Kidney epithelial cell (primary cell): Measurements from ENCODE around the gene RTP3. TPM values are rescaled to one million over a fixed set of nuclear protein-coding genes. Genes with fewer than 3 reads are reported as not detected.
"Not testable (repeated sequence)": the region's sequence is repeated elsewhere in the genome, so short reads cannot be mapped to it uniquely, and the experiment has no call there.

ENCODE experiments used
- DNase-seq: peaks from one replicate; pipeline ENCODE4 v3.0.0-alpha.2; 2010; ENCODE audit warnings: low read depth
- H3K27me3 ChIP-seq: 2 replicates; pipeline ENCODE4 v1.6.0; 2011; ENCODE audit warnings: low read length; ENCODE audit not compliant: control insufficient read depth, insufficient read depth
- H3K36me3 ChIP-seq: 2 replicates; pipeline ENCODE4 v1.5.1; 2011; ENCODE audit warnings: low read length; ENCODE audit not compliant: control insufficient read depth, insufficient read depth
- H3K4me3 ChIP-seq: 2 replicates; pipeline ENCODE4 v1.5.1; 2011; ENCODE audit warnings: low read depth, mild to moderate bottlenecking, control low read depth, low read length
- CTCF ChIP-seq: IDR thresholded peaks from 2 replicates; pipeline ENCODE4 v1.5.1; 2011; ENCODE audit warnings: mild to moderate bottlenecking, moderate library complexity, low read length, control low read depth, inconsistent platforms; ENCODE audit not compliant: insufficient read depth, poor library complexity, severe bottlenecking
- total RNA-seq: library from RNA; depleted of rRNA; stranded (reverse); fragments of >200 nt; gene quantifications from 2 replicates; pipeline ENCODE4 v1.2.3, GENCODE V29; 2015

RTP3 gene
- total RNA-seq, 1 donor from 2014 or later, result not detected

- Histone ChIP-seq H3K27me3 (no peaks in the 10 kb centered on the region), H3K4me3 (no peak overlapping the region), H3K36me3 (no peaks in the 10 kb centered on the region)
- DNase-seq, result no peak
- no peak for TF ChIP-seq CTCF
Measured at GRCh38 chr3:46489875-46490274, 7.9 kb upstream of the RTP3 start.

DNA sequence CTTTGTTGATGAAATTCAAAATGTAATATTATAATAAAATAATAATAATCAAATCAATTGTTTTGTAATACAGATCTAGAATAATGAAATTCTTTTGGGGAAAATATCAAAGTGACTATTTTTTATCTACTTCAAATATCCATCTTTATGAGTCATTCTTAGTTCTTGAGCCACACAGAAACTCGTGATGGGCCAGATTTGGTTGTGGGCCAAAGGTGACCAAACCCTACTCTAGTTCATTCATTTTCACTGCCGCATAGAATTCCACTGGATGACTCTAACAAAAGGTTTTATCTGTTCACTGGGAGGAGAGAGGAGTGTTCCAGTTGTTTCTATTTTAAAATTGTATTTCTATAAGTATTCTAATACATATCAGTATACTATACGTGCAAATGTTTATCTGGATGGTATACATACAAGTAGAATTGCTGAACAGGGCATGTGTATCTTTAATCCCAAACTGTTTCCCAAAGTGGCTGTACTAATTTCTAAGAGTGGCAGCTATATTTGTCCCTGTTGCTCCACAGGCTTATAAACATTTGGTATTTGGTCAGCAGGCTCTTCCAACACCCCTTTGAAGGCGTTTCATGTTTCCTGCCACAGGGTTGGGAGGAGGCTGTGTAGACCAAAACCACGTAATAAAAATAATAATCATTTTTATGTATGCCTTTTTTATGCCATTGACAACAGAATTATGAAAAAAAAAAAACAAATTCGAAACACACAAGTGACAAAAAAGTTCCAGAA, 7.3 kb upstream of the RTP3 start:
- DNase-seq, result no peak
- no peak overlapping the region for H3K4me3 ChIP-seq
- H3K36me3 ChIP-seq, result no peaks in the 10 kb centered on the region
- no peak for TF ChIP-seq CTCF
- no peaks in the 10 kb centered on the region for H3K27me3 ChIP-seq

- no peak overlapping the region for H3K4me3 ChIP-seq
- H3K36me3 ChIP-seq, result no peaks in the 10 kb centered on the region
- no peak for DNase-seq
- no peak for TF ChIP-seq CTCF
- H3K27me3 ChIP-seq, result no peaks in the 10 kb centered on the region
Measured at GRCh38 chr3:46491089-46492070, 6.4 kb upstream of the RTP3 start.

DNA sequence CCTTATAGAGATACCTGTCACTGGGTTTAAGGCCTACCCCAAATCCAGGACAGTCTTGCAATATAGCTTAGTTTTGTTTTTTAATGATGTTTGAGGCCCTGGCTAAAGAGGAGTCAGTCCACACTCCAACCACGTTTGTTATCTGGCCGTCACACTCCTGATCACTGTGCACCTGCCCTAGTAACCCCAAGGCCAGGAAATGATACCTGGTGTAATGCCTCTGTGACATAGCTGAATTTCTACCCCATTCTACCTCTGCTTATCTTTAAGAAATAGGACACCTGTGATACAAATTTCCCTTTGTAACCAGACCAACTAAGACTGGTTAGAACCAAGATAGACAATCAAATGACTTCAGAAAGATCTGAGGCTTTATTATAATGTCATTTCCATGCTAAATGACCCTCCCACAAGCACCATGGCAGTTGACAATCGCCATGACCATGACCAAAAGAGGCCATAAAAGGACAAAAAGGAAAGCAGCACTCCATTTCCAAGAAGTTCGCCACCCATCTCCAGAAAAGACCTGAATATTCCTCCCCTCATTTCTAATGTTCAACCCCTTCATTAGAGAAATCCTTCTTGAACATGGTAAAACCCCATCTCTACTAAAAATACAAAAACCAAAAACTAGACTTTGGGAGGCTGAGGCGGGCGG, 4.8 kb upstream of the RTP3 start:
- Histone ChIP-seq H3K36me3 (no peaks in the 10 kb centered on the region), H3K27me3 (no peaks in the 10 kb centered on the region), H3K4me3 (no peak overlapping the region)
- TF ChIP-seq CTCF, result no peak
- DNase-seq, result no peak

DNA sequence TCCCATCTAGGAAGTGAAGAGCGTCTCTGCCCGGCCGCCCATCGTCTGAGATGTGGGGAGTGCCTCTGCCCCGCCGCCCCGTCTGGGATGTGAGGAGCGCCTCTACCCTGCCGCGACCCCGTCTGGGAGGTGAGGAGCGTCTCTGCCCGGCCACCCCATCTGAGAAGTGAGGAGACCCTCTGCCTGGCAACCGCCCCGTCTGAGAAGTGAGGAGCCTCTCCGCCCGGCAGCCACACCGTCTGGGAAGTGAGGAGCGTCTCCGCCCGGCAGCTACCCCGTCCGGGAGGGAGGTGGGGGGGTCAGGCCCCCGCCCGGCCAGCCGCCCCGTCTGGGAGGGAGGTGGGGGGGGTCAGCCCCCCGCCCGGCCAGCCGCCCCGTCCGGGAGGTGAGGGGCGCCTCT, 3.3 kb upstream of the RTP3 start:
- H3K36me3 ChIP-seq, result not testable (repeated sequence)

DNA sequence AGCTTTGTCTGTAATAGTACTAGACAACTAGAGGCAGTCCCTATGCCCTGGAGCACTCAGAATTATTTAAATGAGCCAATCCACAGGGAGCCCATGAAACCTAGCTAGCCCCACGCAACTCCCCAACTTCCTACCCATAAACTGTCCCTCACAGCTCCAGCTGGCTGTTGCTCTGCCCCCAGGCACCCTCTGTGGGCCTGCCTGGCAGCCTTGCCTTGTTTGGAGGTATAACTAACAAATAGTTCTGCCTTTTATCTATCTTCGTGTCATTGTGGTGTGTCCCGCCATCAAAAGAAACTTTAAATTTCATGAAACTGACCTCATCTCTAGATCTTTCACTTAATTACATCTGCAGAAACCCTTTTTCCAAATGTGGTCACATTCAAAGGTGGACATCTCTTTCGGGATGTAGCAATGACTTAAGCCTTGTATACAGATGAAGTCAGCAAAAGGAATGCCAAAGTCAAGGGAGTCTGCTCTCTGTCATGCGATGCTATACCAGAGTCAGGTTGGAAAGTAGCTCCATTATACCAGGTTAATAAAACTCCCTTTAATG, 1.8 kb upstream of the RTP3 start:
- TF ChIP-seq CTCF, result no peak
- H3K4me3 ChIP-seq, result no peak overlapping the region
- DNase-seq, result no peak
- H3K36me3 ChIP-seq, result no peaks in the 10 kb centered on the region
- no peaks in the 10 kb centered on the region for H3K27me3 ChIP-seq

More for the DNA sequence above, 3.3 kb upstream of the RTP3 start:
- H3K27me3 ChIP-seq, H3K4me3 ChIP-seq, DNase-seq: not testable (repeated sequence)
